ENCODE data around the gene NNAT.
"Not testable (repeated sequence)": the region's sequence is repeated elsewhere in the genome, so short reads cannot be mapped to it uniquely, and the experiment has no call there.

Gene NNAT

DNA sequence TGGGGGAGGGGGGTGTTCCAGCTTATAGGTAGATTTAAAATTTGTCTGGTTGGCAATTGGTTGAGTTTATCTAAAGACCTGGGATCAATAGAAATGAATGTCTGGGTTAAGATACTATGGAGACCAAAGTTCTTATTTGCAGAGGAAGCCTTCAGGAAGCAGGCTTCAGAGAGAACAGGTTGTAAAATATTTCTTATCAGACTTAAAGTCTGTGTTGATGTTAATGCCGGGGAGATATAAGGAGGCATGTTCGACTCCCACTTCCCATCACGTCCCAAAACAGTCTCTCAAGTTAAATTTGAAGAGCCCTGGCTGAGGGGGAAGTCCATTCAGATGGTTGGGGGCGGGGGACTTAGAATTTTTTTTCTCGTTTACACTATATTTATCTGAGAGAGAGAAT is 19.0 kb downstream of the NNAT start:
- no peak for DNase-seq (ENCODE audit: low read depth in 2 of 2, low spot score in 1 of 2)

- not testable (repeated sequence) for DNase-seq (ENCODE audit: low read depth in 2 of 2, low spot score in 1 of 2)
These were observed 19.8 kb downstream of the NNAT start for GRCh38 chr20:37540838-37541237.

- DNase-seq (ENCODE audit: low read depth in 2 of 2, low spot score in 1 of 2), result no peak
These were observed 20.3 kb downstream of the NNAT start for GRCh38 chr20:37541326-37541725.

- DNase-seq (ENCODE audit: low read depth in 2 of 2, low spot score in 1 of 2), result no peak
These were observed 21.2 kb downstream of the NNAT start for GRCh38 chr20:37542281-37542680.

DNA sequence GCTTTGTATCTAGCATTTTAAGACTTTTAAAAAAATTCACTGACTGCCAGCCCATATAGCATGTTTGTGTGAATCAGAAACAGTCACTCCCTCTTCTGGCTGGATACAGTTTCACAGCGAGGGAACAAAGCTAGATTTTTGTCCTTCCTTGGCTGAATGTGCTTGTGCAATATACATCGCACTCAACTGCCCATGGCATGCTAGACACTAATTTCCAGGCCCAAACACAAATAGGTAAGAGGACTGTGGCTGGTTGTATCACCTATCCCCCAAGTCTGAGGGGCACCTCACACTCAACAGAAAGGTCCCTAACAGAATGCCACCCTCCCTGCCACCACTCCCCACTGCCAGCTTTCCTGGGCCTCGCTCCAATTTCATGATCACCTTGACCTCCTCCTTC is 22.8 kb downstream of the NNAT start:
- DNase-seq (ENCODE audit: low read depth in 2 of 2, low spot score in 1 of 2), result no peak

- no peak for DNase-seq (ENCODE audit: low read depth in 2 of 2, low spot score in 1 of 2)
These were observed 23.3 kb downstream of the NNAT start for GRCh38 chr20:37544386-37544785.

DNA sequence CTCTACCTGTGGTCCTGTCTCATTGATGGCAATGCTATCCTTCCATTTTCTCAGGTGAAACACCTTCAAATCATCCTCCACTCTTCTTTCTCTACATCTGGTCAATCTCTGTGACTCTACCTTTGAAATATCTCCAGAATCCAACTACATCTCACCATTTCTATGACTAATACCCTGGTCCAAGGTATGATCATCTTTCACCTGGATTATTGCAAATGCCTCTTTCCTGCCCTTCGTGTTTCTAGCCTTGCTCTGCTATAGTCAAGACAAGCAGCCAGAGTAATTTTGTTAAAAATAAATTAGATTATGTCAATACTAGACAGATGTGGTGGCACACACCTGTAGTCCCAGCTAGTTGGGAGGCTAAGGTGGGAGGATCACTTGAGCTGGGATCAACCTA is 24.5 kb downstream of the NNAT start:
- DNase-seq (ENCODE audit: low read depth in 2 of 2, low spot score in 1 of 2), result no peak

DNA sequence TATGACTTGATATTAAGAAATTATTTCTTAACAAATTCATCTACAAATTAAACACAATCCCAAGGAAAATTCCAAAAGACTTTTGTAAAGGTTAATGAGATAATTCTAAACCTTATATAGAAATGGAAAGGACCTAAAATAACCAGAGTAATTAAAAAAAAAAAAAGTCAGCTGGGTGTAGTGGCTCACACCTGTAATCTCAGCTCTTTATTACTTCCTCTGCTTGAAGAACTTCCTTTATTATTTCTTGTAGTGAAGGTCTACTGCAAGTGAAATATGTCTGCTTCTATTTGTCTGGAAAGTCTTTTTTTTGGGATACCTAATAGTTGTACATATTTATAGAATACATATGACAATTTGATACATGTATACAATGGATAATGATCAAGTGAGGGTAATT is 26.9 kb downstream of the NNAT start:
- no peak for DNase-seq (ENCODE audit: low read depth in 2 of 2, low spot score in 1 of 2)

DNA sequence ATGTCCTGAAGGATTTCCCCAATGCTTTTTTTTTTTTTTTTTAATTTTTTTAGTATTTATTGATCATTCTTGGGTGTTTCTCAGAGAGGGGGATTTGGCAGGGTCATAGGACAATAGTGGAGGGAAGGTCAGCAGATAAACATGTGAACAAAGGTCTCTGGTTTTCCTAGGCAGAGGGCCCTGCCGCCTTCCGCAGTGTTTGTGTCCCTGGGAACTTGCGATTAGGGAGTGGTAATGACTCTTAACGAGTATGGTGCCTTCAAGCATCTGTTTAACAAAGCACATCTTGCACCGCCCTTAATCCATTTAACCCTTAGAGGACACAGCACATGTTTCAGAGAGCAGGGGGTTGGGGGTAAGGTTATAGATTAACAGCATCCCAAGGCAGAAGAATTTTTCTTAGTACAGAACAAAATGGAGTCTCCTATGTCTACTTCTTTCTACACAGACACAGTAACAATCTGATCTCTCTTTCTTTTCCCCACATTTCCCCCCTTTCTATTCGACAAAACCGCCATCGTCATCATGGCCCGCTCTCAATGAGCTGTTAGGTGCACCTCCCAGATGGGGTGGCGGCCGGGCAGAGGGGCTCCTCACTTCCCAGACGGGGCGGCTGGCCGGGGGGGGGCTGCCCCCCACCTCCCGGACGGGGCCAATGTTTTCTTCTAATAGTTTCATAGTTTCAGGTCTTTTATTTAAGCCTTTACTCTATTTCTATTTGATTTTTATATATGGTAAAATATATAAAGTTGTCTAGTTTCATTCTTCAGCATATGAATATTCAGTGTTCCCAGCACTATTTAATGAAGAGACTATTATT is 29.3 kb downstream of the NNAT start:
- DNase-seq (ENCODE audit: low read depth in 2 of 2, low spot score in 1 of 2), result not testable (repeated sequence)

DNA sequence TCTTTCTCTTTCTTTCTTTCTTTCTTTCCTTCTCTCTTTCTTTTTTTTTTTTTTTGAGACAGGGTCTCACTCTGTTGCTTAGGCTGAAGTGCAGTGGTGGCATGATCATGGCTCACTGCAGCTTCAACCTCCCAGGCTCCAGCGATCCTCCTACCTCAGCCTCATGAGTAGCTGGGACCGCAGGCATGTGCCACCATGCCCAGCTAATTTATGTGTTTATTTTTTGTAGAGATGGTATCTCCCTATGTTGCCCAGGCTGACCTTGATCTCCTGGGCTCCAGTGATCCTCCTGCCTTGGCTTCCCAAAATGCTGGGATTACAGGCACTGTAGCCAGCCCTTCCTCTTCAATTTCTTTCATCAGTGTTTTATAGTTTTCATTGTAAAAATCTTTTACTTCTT is 30.6 kb downstream of the NNAT start:
- not testable (repeated sequence) for DNase-seq (ENCODE audit: low read depth in 2 of 2, low spot score in 1 of 2)

DNA sequence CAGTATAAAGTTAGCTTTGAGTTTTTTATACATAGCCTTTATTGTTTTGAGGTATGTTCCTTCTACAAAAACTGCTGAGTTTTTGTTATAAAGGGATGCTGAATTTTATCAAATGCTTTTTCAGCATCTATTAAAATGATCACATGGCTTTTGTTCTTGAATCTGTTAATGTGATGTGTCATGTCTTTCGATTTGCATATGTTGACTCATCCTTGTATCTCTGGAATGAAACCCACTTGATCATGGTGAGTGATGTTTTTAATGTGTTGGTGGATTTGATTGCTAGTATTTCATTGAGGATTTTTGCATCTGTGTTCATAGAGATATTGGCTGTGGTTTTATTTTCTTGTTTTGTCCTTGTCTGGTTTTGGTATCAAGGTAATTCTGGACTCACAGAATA is 31.4 kb downstream of the NNAT start:
- no peak for DNase-seq (ENCODE audit: low read depth in 2 of 2, low spot score in 1 of 2)

DNA sequence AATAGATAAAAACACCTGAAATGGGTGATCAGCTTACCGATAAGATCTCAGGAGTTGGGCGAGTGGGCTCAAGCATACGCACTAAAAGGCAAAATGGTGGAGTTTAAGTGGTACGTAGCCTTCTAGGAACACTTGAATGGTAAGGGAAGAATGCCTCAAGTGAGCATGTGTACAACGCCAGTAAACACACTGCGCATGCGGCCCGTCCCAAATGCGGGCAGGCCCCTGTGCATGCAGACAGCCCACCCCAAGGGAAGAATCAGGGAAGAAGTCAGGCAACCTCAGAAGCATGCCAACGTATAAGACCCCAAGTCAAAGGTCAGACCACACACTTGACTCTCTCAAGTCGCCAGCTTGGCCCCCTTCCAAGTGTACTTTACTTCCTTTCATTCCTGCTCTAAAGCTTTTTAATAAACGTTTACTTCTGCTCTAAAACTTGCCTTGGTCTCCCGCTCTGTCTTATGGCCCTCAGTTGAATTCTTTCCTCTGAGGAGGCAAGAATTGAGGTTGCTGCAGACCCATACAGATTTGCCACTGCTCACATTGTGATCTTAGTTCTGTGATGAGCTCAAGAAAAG is 33.8 kb downstream of the NNAT start:
- DNase-seq (ENCODE audit: low read depth in 2 of 2, low spot score in 1 of 2), result not testable (repeated sequence)

GRCh38 chr20:37556538-37556937 is 35.5 kb downstream of the NNAT start:
- no peak for DNase-seq (ENCODE audit: low read depth in 2 of 2, low spot score in 1 of 2)

DNA sequence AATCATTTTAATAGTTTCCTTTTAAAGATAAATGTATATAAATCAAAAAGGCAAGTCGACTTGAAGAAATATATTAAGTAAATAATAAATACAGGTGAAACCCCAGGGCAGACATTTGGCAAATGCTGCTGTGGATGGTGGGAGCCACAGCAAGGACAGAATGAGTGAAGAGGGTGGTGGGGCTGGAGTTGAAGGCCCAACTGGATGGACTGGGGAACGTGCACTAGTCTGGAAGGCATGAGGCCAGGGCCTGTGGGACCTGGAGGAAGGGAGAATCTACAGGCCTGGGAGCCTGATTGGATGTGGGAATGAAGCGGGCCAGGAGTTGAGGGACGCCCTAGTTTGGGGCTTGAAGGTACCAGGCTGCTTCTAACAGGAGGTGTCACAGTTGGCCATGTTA is 37.3 kb downstream of the NNAT start:
- no peak for DNase-seq (ENCODE audit: low read depth in 2 of 2, low spot score in 1 of 2)

DNA sequence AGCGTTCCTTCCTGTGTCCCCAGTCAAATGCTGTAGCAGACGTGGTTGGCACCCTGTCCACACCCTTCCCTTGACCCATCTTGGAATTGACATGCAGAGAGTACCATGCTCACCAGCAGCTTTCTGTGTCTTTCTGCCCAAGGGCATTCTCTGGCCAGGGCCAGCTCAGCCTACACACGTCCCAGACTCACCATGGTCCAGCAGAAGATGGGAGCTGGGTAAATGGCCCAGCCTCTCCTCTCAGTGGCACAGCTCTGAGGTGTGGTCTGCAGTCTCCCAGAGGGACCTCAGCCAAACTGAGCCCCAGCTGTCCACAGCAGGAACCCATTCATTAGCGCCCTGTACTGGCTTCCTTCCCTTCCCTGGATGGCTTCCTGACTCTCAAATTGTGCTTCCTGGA is 37.7 kb downstream of the NNAT start:
- DNase-seq (ENCODE audit: low read depth in 2 of 2, low spot score in 1 of 2), result no peak

DNA sequence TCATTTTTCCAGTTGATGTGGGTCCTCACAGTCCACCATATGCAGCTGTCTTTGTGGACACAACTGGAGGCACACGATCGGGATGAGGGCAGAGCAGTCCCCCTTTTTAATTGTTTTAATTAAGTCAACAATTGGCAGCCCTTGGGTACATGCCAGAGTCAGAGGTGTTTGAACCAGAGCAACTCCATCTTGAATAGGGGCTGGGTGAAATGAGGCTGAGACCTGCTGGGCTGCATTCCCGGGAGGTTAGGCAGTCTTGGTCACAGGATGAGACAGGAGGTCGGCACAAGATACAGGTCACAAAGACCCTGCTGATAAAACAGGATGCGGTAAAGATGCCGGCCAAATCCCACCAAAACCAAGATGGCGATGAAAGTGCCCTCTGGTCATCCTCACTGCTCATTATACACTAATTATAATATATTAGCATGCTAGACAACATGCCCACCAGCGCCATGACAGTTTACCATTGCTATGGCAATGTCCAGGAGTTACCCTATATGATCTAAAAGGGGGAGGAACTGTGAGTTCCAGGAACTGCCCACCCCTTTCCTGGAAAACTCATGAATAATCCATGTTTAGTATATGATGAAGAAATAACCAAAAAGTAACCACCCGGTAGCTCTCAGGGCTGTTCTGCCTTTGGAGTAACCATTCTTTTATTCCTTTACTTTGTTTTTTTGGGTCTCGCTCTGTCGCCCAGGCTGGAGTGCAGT is 38.4 kb downstream of the NNAT start:
- DNase-seq (ENCODE audit: low read depth in 2 of 2, low spot score in 1 of 2), result no peak

DNA sequence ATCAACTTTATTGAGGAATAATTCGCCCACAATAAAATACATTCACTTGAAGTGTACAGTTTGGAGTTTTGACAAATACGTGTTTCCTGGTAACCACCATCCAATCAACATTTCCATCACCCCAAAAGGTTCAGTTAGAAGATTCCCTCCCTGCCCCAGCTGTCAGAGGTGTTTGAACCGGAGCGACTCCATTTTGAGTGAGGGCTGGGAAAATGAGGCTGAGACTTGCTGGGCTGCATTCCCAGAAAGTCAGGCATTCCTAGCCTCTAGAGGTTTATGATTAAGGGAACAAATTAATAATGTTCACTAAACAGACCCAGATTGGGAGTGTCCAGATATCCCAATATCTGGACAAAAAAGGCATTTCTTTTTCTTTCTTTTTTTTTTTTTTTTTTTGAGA is 39.6 kb downstream of the NNAT start:
- DNase-seq (ENCODE audit: low read depth in 2 of 2, low spot score in 1 of 2), result no peak

GRCh38 chr20:37562695-37563480 is 41.8 kb downstream of the NNAT start:
- no peak for DNase-seq (ENCODE audit: low read depth in 2 of 2, low spot score in 1 of 2)

DNA sequence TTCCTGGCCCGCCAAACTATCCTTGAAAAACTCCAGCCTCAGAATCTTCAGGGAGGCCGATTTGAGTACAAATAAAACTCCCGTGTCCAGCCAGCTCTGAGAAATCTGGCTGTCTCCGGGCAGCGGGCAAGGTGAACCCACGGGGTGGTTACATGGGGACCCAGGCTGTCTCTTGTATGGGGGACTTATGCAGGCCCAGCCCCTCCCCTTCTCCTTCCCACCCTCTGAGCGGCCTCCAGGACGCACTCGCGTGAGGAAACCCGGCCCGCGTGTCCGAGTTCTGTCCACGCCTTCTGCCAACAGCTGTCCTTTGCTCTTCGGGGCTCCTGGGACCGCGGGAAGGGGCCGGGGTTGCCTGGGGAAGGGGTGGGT is 43.0 kb downstream of the NNAT start:
- no peak for DNase-seq (ENCODE audit: low read depth in 2 of 2, low spot score in 1 of 2)

DNA sequence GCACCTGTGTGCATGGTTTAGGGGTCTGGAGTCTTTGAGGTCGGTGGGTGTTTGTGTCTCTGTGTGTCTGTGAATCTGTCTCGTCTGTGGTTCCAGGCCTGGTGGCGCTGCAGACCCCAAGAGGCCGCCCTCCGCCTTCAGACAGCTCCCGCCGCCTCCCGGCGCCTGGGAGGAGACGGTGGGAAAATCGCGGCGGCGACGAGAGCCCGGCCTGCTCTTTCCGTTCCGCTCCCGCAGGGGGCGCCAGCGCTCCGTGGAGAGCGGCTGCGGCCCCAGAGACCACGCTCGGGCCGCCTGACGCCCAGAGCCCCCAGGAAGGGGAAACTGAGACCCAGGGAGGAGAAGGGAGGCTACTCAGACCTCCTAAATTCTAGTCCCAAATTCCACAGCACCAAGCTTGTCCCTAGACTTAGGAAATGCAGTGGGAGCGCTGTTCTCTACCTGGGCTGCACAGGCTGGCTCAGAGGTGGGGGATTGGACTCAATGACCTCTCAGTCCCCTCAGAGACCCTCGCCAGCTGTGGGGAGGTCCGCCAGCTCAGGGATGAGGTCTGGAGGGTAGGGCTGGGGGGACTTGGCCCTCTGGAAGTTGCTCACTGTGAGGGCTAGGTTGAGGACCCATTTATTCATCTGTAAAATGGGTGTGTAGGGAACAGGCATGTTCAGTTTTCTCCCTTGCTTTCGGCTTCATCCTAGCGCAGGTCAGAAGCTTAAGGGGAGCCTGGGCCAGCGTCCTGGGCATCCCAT is 43.5 kb downstream of the NNAT start:
- no peak for DNase-seq (ENCODE audit: low read depth in 2 of 2, low spot score in 1 of 2)

All from stimulated activated CD8-positive, alpha-beta memory T cell treated with anti-CD3 and anti-CD28 coated beads, Interleukin-4, amount 100 ng/mL, for 1 hour (primary cell).